ENCODE data around the gene RPS6KA4.

Gene RPS6KA4

DNA sequence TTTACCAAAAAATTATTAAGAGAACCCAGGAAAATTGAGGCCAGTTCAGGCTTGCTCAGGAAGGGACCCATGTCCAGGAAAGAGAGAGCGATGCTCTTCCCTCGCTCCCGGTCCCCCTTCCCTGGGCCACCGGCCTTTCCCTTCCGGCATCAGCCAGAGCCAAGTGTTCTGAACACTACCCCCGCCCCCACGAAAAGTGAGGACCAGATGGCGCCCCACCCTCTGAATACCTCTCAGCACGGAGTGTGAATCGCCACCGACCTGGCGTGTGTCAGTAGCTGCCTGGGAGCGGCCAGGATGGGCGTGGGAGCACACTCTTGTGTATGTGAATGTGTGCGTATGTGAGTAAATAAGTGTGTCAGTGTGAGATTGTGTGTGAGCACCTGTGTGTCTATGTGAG lies 20.2 kb downstream of the RPS6KA4 start:
- ChIA-PET POLR2A (no interaction called here), CTCF (no interaction called here)
- no peak for DNase-seq (ENCODE audit: extremely low spot score)
- TF ChIP-seq CTCF (IDR thresholded peaks at IDR 0.05; ENCODE audit: control extremely low read depth, extremely low read depth, low read depth, missing control alignments), result no peak

DNA sequence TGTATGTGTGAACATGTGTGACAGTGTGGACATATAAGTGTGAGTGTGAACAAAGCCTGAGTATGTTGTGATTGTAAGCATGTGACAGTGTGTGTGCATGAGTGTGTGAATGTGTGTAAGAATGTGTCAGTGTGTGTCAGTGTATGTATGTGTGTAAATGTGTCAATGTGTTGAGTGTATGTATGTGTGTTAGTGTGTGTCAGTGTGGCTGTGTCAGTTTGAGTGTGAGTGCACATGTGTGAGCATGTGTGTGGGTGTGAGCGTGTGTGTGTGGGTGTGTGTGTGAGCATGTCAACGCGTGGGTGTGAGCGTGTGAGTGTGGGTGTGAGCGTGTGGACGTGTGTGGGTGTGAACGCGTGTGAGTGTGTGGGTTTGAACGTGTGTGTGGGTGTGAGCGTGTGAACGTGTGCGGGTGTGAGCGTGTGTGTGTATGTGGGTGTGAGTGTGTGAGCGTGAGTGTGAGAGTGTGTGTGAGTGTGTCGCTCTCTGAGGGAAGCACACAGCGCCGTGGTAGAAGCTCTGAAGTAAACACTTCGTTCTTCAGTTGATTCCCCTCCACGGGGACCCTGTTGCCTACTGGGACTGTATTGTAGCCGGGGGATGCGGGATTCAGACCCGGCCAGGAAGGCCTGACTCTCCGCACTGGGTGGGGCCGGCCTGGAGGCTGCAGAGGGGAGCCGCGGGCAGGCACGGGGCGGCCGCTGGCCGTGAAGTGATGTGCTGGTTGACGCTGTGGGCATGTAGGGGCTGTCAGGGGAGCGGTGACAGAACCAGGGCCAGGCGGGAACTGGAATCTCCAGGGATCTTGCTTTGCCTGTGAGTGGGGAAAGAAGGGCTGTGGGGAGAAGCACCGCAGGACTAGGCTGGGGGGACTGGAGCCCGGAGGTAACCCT lies 21.1 kb downstream of the RPS6KA4 start:
- ChIA-PET POLR2A (no interaction called here), CTCF (interaction anchor here (0.8 kb wide), 1 partner anchor 9 kb away, joined by 3 read pairs; no protein-coding TSS in a partner anchor)
- no peak for DNase-seq (ENCODE audit: extremely low spot score)
- TF ChIP-seq CTCF (IDR thresholded peaks at IDR 0.05; ENCODE audit: control extremely low read depth, extremely low read depth, low read depth, missing control alignments), result no peak

GRCh38 chr11:64381350-64381749 lies 22.4 kb downstream of the RPS6KA4 start:
- DNase-seq (ENCODE audit: extremely low spot score), result no peak
- POLR2A ChIA-PET, result no interaction called here
- no peak for TF ChIP-seq CTCF (IDR thresholded peaks at IDR 0.05; ENCODE audit: control extremely low read depth, extremely low read depth, low read depth, missing control alignments)
- CTCF ChIA-PET, result no interaction called here

- TF ChIP-seq CTCF (IDR thresholded peaks at IDR 0.05; ENCODE audit: control extremely low read depth, extremely low read depth, low read depth, missing control alignments), result no peak
- DNase-seq (ENCODE audit: extremely low spot score), result no peak
- ChIA-PET CTCF (no interaction called here), POLR2A (no interaction called here)
Measured at GRCh38 chr11:64382047-64382446, 23.1 kb downstream of the RPS6KA4 start.

- ChIA-PET POLR2A (no interaction called here), CTCF (no interaction called here)
- DNase-seq (ENCODE audit: extremely low spot score), result no peak
- no peak for TF ChIP-seq CTCF (IDR thresholded peaks at IDR 0.05; ENCODE audit: control extremely low read depth, extremely low read depth, low read depth, missing control alignments)
Measured at GRCh38 chr11:64382586-64382985, 23.6 kb downstream of the RPS6KA4 start.

GRCh38 chr11:64383580-64383979 lies 24.6 kb downstream of the RPS6KA4 start:
- TF ChIP-seq CTCF (IDR thresholded peaks at IDR 0.05; ENCODE audit: control extremely low read depth, extremely low read depth, low read depth, missing control alignments), result no peak
- POLR2A ChIA-PET, result no interaction called here
- no peak for DNase-seq (ENCODE audit: extremely low spot score)
- CTCF ChIA-PET, result no interaction called here

Data from GM10248 (cell line).